ENCODE results near the gene TMPRSS4. TPM values are rescaled to one million over a fixed set of nuclear protein-coding genes. Genes with fewer than 3 reads are reported as not detected.

TMPRSS4 gene
- total and polyA plus RNA-seq, 2 experiments from 2014 or later, result 0.10 to 0.58 TPM

DNA sequence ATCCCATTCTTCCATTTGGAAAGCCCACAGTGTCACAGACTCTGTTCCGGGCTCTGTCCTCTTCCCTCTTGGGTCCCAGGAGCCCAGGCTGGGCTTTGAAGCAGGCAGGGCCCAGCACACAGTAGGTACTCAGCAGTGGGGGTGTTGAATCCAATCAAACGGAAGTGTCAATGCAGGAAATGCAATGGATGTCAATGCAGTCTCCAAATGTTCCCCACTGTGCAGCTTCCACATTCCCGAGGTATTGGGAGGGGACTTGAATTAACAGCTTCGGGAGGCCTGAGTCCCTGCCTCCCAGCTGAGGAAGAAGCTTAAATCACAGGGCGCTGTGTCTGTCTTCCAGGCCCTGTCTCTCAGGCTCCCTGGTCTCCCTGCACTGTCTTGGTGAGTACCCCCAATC lies 31.6 kb downstream of the TMPRSS4 start (continued):
- TF ChIP-seq, protein P1, sequence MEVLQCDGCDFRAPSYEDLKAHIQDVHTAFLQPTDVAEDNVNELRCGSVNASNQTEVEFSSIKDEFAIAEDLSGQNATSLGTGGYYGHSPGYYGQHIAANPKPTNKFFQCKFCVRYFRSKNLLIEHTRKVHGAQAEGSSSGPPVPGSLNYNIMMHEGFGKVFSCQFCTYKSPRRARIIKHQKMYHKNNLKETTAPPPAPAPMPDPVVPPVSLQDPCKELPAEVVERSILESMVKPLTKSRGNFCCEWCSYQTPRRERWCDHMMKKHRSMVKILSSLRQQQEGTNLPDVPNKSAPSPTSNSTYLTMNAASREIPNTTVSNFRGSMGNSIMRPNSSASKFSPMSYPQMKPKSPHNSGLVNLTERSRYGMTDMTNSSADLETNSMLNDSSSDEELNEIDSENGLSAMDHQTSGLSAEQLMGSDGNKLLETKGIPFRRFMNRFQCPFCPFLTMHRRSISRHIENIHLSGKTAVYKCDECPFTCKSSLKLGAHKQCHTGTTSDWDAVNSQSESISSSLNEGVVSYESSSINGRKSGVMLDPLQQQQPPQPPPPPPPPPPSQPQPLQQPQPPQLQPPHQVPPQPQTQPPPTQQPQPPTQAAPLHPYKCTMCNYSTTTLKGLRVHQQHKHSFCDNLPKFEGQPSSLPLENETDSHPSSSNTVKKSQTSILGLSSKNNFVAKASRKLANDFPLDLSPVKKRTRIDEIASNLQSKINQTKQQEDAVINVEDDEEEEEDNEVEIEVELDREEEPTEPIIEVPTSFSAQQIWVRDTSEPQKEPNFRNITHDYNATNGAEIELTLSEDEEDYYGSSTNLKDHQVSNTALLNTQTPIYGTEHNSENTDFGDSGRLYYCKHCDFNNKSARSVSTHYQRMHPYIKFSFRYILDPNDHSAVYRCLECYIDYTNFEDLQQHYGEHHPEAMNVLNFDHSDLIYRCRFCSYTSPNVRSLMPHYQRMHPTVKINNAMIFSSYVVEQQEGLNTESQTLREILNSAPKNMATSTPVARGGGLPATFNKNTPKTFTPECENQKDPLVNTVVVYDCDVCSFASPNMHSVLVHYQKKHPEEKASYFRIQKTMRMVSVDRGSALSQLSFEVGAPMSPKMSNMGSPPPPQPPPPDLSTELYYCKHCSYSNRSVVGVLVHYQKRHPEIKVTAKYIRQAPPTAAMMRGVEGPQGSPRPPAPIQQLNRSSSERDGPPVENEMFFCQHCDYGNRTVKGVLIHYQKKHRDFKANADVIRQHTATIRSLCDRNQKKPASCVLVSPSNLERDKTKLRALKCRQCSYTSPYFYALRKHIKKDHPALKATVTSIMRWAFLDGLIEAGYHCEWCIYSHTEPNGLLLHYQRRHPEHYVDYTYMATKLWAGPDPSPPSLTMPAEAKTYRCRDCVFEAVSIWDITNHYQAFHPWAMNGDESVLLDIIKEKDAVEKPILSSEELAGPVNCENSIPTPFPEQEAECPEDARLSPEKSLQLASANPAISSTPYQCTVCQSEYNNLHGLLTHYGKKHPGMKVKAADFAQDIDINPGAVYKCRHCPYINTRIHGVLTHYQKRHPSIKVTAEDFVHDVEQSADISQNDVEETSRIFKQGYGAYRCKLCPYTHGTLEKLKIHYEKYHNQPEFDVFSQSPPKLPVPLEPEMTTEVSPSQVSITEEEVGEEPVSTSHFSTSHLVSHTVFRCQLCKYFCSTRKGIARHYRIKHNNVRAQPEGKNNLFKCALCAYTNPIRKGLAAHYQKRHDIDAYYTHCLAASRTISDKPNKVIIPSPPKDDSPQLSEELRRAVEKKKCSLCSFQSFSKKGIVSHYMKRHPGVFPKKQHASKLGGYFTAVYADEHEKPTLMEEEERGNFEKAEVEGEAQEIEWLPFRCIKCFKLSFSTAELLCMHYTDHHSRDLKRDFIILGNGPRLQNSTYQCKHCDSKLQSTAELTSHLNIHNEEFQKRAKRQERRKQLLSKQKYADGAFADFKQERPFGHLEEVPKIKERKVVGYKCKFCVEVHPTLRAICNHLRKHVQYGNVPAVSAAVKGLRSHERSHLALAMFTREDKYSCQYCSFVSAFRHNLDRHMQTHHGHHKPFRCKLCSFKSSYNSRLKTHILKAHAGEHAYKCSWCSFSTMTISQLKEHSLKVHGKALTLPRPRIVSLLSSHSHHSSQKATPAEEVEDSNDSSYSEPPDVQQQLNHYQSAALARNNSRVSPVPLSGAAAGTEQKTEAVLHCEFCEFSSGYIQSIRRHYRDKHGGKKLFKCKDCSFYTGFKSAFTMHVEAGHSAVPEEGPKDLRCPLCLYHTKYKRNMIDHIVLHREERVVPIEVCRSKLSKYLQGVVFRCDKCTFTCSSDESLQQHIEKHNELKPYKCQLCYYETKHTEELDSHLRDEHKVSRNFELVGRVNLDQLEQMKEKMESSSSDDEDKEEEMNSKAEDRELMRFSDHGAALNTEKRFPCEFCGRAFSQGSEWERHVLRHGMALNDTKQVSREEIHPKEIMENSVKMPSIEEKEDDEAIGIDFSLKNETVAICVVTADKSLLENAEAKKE (CRISPR knock-in tag; IDR thresholded peaks at IDR 0.05), result no peak
- TF ChIP-seq STAT1 (IDR thresholded peaks at IDR 0.05; ENCODE audit: unreplicated experiment) (no peak), NANOG (IDR thresholded peaks at IDR 0.05; ENCODE audit: borderline replicate concordance) (no peak), CREB1 (CRISPR knock-in tag; IDR thresholded peaks at IDR 0.05; ENCODE audit: low read depth) (no peak), POLR2AphosphoS5 (IDR thresholded peaks at IDR 0.05; ENCODE audit: low read depth) (no peak)
- TF ChIP-seq, protein P2, sequence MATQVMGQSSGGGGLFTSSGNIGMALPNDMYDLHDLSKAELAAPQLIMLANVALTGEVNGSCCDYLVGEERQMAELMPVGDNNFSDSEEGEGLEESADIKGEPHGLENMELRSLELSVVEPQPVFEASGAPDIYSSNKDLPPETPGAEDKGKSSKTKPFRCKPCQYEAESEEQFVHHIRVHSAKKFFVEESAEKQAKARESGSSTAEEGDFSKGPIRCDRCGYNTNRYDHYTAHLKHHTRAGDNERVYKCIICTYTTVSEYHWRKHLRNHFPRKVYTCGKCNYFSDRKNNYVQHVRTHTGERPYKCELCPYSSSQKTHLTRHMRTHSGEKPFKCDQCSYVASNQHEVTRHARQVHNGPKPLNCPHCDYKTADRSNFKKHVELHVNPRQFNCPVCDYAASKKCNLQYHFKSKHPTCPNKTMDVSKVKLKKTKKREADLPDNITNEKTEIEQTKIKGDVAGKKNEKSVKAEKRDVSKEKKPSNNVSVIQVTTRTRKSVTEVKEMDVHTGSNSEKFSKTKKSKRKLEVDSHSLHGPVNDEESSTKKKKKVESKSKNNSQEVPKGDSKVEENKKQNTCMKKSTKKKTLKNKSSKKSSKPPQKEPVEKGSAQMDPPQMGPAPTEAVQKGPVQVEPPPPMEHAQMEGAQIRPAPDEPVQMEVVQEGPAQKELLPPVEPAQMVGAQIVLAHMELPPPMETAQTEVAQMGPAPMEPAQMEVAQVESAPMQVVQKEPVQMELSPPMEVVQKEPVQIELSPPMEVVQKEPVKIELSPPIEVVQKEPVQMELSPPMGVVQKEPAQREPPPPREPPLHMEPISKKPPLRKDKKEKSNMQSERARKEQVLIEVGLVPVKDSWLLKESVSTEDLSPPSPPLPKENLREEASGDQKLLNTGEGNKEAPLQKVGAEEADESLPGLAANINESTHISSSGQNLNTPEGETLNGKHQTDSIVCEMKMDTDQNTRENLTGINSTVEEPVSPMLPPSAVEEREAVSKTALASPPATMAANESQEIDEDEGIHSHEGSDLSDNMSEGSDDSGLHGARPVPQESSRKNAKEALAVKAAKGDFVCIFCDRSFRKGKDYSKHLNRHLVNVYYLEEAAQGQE (IDR thresholded peaks at IDR 0.05; ENCODE audit: unreplicated experiment), result no peak

GRCh38 chr11:118109231-118109630 lies 32.4 kb downstream of the TMPRSS4 start:
- H3K27me3 ChIP-seq (ENCODE audit: insufficient read depth), result no peaks in the 10 kb centered on the region
- H3K79me2 ChIP-seq (replicated peaks; ENCODE audit: insufficient read depth), result no peaks in the 10 kb centered on the region
- no peak for DNase-seq (ENCODE audit: low spot score)
- H3K4me3 ChIP-seq, result no peak overlapping the region
- no peaks in the 10 kb centered on the region for H3K36me3 ChIP-seq (ENCODE audit: insufficient read depth)
- Mint-ChIP-seq H3K27ac (no peak overlapping the region), H3K4me3 (no peak overlapping the region), H3K4me1 (peaks cover 18% of the 10 kb centered on the region), H3K9me3 (no peaks in the 10 kb centered on the region), H3K27me3 (ENCODE audit: insufficient read depth, low read depth, poor library complexity) (peaks cover 13% of the 10 kb centered on the region), H3K36me3 (ENCODE audit: low read depth) (no peaks in the 10 kb centered on the region; the same call in 2 of the 3 replicates)
- H4K20me1 ChIP-seq (replicated peaks; ENCODE audit: insufficient read depth), result no peaks in the 10 kb centered on the region
- H3K9me2 ChIP-seq (ENCODE audit: insufficient read depth), result peaks cover 3% of the 10 kb centered on the region; the same call in 1 of the 2 replicates
- ATAC-seq, result no peak
- no peak overlapping the region for H2AFZ ChIP-seq
- no peak overlapping the region for H3K27ac ChIP-seq (ENCODE audit: low read depth)
- no peaks in the 10 kb centered on the region for H3F3A ChIP-seq (replicated peaks; ENCODE audit: low read depth)
- H3K4me1 ChIP-seq (ENCODE audit: insufficient read depth), result no peaks in the 10 kb centered on the region
- H3K4me2 ChIP-seq, result no peak overlapping the region
- no peak for TF ChIP-seq EZH2phosphoT487 (IDR thresholded peaks at IDR 0.05; ENCODE audit: unreplicated experiment)
- TF ChIP-seq, protein P1 (CRISPR knock-in tag; IDR thresholded peaks at IDR 0.05), result no peak
